Stomach (tissue), 4 donors: Measurements from ENCODE around the gene PDSS2.

Experiments
- CTCF ChIP-seq, 7 experiments: fragments of 450-650 bp in 4 of 7; fragments of 200-600 bp in 3 of 7; sonication (generic) in 3 of 7; IDR thresholded peaks; one replicate each; pipeline ENCODE4 v1.5.1; 2016 to 2019; ENCODE audit warnings: antibody characterized with exemption in 7 of 7, control low read depth in 2 of 7, mild to moderate bottlenecking in 1 of 7
- EP300 ChIP-seq: sonication (generic); formaldehyde crosslinking; IDR thresholded peaks from one replicate; pipeline ENCODE4 v1.6.1; 2017; ENCODE audit warnings: antibody characterized with exemption
- POLR2A ChIP-seq, 4 donors: fragments of 450-650 bp; IDR thresholded peaks; one replicate each; pipeline ENCODE4 v1.6.1; 2016; ENCODE audit warnings: antibody characterized with exemption in 4 of 4, control low read depth in 2 of 4, mild to moderate bottlenecking in 1 of 4, moderate library complexity in 1 of 4
- POLR2AphosphoS5 ChIP-seq, 3 donors: sonication (generic); formaldehyde crosslinking; IDR thresholded peaks; one replicate each; pipeline ENCODE4 v1.6.1; 2016; ENCODE audit warnings: antibody characterized with exemption in 3 of 3

DNA sequence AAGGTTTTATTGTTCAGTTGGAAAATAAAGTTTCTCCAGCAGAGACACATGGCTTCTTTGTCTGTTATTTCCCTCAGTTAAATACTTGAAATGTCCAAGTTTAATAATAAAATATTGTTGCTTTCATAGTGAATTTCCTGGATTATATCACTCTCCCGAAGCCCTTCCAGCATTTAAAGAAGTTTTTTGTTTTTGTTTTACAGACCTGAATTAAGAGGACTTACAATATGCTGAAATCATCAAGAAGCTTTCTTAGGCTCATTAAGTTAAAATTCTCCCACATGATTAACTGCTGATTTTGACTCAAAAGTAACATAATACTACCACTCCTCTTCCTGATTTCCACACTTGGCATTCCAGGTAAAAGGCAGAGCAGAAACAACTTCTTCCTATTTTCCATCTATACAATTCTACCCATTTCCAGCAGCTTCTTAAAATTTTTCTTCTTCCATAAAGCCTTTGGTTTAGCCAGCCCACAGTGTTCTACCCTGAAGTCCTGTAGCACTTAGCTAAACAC, 35.8 kb downstream of the PDSS2 start:
- TF ChIP-seq CTCF (IDR thresholded peaks at IDR 0.05) (no peak), POLR2A (IDR thresholded peaks at IDR 0.05) (no peak), EP300 (no peak), POLR2AphosphoS5 (IDR thresholded peaks at IDR 0.05) (no peak)
